GM18868 (cell line): Measurements from ENCODE around the gene GYPB.
"Not testable (repeated sequence)": the region's sequence is repeated elsewhere in the genome, so short reads cannot be mapped to it uniquely, and the experiment has no call there.

Source experiments
- ATAC-seq: cut with Tn5 transposase; IDR thresholded peaks from one replicate; pipeline ENCODE4 v1.9.1; 2021; ENCODE audit warnings: mild to moderate bottlenecking, moderate library complexity; ENCODE audit not compliant: unreplicated experiment

The GYPB gene

DNA sequence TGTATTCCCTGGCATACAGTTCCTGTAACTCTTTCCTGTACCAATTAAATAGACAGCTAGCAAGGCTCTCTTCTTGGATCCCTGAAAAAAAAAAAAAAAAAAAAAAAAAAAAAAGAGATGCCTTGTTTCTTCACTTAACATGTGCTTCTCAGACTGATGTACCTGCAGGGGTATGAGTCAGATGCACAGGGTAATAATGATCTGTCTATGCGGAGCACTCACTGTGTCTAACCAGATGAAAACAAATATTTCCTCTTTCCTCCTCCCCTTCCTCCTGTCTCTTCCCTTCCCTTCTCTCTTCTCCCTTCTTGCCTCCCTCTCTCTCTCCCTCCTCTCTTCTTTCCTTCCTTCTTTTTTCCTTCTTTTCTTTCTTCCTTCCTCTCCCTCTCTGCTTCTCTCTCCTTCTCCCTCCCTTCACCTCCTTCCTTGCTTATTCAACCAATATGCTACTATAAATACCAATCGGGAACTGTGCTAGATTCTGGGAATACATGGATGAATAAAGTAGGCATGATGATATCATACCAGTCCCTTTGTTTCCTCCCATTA, 3.0 kb downstream of the GYPB start:
- not testable (repeated sequence) for ATAC-seq

DNA sequence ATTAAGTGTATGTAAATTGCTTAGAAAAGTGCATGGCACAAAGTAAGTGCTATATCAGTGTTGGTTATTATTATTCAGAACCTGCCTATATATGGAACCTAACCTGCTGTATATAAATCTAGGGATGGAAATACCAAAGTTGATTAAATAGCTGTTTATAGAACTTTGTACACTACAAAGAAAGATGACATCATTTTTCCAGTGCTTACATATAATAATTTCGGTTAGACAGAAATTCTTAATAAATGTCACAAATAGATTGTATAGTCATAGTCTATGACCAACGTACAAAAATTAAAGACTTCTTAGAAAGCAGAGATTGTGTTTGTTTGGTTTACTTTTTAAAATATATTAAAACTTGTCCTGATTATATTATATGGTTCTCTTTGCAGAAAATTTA, 4.4 kb downstream of the GYPB start:
- ATAC-seq, result no peak

DNA sequence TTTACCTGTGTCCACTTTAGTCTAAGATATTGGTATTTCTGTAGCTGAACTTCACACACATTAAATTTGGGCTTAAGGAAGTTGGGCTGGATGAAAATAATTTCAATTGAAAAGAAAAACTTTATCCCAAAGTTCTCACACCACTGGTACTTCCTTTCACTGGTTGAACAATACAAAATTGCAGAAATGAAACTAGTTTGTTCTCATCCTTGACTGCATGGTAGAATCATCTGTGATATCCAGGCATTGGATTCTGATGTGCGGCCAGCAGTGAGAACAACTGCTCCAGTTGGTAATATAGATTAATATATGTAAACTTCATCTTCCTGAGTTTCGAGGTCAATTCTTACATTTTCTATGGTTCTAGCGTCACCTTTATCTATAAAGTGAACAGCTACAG, 10.6 kb downstream of the GYPB start:
- not testable (repeated sequence) for ATAC-seq

DNA sequence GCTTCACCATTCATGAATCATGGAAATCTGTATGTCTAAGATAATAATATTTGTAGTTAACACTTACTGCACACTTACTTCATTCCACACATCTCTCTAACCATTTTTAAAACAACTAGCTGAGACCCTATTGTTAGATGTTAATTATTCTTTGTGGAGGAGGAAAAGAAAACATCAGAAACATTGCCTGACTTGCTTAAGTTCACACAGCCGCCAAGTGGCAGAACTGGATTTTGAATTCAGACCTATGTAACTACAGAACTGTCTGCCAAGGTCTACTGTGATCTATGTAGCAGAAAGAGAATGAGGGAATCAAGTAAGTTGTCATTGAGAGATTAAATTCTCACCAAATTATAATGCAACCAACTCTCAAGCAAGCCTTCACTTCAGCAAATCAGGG, 11.2 kb downstream of the GYPB start:
- ATAC-seq, result not testable (repeated sequence)

DNA sequence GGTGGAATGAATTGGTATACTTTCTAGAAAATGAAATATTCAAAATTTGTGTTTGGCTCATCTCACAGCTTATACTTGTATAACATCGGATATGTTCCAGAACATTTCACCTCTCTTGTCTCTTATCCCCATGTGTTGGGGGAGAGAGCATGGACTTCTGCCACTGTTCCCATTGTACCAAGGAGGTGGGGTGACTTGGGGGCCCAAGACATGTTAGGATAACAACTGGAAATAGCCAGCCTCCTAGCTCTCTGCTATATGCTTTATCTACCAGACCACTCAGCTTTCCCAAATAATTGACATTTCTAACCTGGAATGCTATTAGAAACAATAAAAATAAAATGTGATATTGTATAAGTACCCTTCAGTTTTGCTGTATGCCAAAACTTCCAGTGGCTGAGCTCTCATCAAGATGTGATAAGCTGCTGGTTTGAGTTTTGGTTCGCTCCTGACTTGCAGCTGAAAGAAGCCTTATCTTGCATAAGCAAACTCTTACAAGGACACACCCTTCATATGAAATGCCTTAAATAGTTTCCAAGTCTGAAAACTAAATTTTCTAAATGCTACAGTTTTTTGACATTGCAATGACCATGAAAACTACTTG, 12.9 kb downstream of the GYPB start:
- not testable (repeated sequence) for ATAC-seq

DNA sequence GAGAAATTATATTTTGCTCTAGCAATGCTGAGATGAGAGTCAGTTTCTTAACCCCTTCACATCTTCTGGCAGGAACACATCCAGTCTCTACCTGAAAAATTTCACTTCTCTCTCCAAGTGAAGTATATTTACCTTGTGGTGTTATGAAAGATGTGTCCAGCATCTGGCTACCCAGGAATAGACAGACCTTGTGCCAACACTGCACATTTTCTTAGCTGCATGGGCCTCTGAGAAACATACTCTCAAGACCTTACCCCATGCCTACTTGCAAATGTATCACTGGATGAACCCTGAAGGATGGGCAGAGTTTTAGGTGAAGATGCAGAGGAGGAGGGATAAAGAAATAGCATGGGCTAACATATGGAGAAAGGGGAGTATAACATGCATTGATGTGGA, 13.6 kb downstream of the GYPB start:
- not testable (repeated sequence) for ATAC-seq

DNA sequence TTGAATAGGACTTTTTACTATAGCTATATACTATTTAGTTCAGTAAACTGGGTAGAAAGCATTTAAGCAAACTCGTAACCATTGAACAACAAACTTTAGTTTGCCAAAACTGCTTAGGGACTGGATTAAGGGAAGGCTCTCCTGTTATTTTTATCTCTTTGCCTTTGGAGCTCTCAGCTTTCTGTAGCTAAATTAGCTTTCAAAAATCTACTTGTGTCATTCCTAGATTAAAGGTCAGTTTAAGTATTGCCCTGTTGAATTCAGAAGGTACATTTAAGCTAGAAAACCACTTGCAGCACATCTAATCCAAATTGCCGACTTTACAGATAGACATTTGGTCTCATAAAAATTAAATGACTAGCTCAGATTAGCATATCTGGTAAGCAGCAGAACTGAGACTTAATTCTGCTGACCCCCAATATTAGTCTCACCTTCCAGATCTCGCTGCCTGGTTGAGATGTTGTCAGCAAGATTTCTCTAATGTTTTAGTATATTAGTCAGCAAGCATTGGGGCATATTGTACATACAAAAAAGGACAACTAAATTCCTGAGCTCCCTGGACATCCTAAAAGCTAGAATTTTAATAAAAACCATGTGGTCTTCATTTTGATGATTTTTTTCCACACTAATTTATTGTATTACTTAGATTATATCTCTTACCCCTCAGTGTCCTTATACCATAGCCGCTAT, 14.2 kb downstream of the GYPB start:
- not testable (repeated sequence) for ATAC-seq

DNA sequence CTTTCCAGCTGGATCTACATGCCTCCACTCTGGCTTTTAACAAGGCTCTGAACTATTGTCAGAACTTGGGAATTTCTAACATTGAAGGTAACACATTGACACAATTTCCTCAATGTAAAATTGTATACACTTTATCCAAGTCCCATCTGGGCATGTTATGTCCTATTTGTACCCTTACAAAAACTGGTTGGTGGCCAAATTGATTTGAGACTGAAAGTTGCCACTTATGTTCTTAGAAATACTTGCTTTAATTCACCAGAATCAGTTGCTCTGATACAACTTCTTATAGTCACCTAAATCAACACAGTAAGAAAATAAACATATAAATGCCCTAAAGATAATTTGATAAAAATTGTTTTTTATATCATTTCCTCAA, 15.3 kb downstream of the GYPB start:
- ATAC-seq, result not testable (repeated sequence)

DNA sequence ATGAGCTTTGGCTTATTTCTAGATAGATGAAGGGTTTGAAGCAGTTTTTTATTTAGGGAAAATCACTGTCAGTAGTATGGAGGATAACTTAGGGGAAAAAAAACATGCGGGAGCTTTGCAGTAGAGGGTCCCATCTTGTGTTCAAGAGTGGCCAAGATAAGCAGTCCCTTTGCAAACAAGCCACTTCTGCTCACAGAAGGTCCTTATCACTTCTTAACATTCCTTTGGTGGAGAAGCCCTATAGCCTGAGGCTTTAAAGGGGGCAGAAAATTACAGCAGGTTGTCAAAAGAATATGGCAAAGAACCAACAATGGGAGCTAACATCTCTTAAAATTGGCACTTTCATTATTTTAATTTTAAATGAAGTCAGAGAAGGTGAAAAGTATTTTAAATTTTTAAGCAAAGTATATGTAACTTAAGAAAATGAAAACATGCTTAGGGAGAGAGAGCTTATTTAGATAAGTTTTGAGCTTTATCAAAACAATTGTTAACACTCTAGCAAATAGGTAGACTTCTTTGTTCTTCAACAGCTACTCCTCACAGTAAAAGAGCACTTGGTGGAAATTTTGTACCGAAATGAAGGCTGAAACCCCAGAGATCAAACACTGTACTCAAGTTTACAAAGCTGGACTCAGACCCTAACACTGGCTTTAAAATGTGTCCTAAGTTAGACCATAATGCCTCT, 15.8 kb downstream of the GYPB start:
- ATAC-seq, result not testable (repeated sequence)

DNA sequence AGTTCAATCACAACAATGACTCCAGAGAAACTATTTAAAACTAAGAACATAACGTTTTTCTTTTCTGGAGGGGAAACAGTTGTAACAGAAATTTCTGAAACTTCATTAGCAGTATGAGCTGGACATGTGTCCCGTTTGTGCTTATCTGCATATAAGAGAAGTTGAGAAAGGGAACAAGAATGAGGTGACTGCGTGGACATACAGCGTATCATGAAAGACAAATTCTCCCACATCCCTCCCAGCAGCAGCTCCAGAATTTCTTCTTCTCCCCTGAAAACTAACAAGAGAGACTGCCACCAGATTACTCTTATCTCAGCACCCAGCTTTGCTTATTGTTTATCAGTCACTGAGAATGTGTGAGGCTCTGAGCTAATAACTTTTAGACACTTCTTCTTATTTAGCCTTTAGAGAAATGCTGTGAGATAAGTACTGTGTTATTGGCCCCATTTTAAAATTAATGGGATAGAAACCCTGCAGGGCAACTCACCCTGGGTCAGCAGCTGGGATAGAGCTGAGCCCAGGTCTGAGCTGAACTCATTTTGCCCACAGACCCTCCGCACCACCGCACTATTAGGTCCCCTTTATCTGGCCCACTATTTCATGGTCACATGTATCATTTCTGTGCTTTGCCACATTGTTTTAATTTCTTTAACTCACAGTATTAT, 18.7 kb downstream of the GYPB start:
- not testable (repeated sequence) for ATAC-seq

DNA sequence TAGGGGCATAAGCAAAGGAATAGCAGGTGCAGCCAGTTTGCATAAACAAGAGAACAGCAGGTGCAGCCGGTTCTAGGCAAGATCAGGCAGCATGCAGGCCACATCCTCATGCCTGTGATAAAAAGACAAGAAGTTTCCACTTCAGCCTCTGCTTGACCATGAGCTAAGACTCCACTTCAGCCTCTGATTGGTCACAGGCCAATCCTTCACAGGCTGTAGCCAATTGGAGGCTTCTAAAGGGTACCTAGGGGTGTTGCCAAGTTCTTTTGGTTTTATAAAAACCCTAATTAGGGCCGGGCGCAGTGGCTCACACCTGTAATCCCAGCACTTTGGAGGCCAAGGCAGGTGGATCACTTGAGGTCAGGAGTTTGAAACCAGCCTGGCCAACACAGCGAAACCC, 23.0 kb downstream of the GYPB start:
- ATAC-seq, result not testable (repeated sequence)

DNA sequence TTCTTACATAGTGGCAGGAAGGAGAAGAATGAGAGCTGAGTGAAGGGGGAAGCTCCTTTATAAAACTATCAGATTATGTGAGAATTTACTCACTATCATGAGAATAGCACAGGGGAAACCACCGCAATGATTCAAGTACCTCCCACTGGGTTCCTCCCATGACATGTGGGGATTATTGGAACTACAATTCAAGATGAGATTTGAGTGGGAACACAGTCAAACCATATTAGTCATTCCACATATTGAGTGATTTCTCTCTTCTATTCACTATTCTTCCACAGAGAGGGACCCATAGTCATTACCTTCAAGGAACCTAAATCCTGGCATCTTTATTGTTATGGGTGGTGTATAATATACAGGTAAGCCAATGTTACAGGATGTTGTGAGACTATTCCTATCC, 27.4 kb downstream of the GYPB start:
- not testable (repeated sequence) for ATAC-seq

DNA sequence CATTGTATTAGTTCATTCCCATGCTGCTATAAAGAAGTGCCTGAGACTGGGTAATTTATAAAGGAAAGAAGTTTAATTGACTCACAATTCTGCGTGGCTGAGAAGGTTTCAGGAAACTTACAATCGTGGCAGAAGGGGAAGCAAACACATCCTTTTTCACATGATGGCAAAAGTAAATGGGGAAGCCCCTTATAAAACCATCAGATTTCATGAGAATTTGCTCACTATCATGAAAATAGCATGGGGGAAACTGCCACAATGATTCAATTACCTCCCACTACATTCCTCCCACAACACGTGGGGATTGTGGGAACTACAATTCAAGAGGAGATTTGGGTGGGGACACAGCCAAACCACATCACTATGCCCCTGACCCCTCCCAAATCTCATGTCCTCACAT, 28.5 kb downstream of the GYPB start:
- ATAC-seq, result not testable (repeated sequence)

DNA sequence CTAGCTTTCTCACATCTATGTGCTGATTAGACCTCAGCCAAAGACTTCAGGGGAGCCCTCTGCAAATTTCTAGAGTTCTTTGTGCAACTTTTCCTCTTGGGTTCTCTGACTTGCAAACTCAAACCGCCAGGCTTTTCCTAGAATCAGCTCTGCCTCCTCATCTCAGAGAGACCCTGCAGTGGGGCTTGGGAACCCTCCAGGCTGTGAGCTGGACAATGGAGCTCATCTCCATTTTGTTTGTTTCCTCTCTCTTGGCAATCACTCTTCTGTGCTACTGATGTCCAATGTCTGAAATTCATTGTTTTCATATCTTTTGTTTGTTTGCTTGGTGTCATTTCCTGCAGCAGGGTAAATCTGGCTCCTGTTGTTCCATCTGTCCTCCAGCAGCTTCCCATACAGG, 33.0 kb downstream of the GYPB start:
- no peak for ATAC-seq

DNA sequence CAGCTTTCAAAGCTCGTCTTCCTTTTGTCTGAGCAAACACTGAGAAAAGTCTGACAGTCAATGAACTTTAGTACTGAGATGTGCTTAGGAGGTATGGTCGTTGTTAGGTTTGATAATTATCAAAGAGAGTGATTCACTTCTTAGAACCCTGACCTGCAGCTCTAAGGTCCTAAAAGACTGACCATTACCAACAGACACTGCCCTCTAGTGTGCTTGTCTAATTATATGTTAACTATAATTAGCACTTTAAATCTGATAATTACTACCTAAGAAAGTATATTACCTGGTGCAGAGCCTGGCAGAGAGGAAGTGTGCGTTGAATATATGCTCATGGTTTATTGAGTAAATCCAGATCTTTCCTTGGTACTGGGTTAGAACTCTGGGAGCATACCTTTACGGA, 38.4 kb downstream of the GYPB start:
- not testable (repeated sequence) for ATAC-seq

DNA sequence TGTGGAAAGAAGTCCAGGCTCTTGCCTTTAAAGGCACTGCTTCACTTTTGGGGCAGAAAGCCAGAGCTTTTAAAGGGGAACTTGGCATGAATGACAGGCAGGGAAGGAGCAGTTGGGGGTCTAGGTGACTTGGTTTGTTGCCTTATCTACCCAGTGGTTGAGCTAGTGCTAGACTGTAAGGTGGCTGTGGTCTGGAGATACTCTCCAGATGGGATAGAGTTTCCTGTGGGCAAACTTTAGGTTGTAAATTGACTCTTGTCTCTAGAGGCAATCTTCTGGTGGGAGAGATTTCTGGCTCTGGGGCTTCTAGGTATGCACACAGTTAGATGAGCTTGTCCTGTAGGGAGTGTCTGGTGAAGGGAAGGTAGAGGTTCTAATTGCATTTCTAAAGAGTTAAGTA, 43.7 kb downstream of the GYPB start:
- ATAC-seq, result not testable (repeated sequence)

DNA sequence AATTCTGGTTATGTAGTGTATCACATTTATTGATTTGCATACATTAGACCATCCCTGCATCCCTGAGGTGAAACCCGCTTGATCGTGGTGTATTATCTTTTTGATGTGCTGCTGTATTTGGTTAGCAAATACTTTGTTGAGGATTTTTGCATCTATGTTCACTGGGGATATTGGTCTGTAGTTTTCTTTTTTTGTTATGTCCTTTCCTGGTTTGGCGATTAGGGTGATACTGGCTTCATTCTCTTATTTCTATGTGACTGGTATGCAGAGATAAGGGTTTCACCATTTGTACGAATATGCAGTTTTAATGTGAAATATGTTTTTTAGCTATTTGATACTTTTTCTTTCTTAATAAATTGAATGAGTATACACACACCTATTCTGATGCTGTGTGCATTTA, 45.2 kb downstream of the GYPB start:
- ATAC-seq, result not testable (repeated sequence)

DNA sequence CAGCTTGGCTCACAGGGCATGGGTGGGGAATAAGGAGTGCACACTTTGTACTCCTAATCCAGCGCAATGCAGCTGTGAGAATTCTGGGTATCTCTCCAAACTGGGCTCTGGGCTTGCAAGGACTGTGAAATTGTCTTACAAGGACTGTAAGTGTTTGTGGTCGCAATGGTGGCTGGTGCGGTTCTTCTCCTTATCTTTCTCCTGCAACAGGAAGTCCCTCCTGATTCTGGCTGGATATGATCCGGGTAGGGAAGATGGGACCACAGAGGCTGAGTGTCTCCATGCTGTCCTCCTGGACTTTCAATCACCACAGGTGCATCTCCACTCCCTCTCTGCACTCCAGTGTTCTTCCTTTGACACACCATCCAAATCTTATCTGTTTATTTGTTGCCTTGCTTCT, 58.1 kb downstream of the GYPB start:
- no peak for ATAC-seq

DNA sequence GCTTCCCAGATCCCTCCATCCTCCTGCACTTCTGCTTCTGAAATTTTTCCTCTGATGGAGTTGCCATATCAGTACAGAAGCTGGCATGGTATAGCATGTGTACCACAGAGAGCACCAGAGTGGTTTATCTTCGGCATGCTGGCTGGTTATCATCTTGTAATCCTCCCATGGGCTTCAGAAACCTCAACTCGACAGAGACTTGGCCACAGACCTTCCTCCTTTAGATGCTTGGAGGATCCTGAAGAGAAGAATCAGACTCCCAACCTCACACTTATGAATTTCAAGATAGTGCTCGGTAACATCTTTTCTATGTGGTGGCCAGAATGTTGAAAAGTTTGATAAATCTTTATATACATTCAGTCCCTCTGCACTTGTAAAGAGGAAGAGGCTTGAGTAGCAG, 63.9 kb downstream of the GYPB start:
- ATAC-seq, result not testable (repeated sequence)

DNA sequence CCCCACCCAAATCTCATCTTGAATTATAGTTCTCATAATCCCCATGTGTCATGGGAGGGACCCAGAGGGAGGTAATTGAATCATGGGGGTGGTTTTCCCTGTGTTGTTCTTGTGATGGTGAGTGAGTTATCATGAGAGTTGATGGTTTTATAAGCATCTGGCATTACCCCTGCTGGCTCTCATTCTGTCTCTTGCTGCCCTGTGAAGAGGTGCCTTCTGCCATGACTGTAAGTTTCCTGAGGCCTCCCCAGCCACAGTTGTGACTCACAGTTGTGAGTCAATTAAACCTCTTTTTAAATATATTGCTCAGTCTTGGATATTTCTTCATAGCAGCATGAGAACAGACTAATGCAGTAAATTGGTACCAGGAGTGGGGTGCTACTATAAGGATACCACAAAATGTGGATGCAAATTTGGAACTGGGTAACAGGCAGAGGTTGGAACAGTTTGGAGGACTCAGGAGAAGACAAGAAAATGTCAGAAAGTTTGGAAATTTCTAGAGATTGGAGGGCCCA, 67.7 kb downstream of the GYPB start:
- not testable (repeated sequence) for ATAC-seq

DNA sequence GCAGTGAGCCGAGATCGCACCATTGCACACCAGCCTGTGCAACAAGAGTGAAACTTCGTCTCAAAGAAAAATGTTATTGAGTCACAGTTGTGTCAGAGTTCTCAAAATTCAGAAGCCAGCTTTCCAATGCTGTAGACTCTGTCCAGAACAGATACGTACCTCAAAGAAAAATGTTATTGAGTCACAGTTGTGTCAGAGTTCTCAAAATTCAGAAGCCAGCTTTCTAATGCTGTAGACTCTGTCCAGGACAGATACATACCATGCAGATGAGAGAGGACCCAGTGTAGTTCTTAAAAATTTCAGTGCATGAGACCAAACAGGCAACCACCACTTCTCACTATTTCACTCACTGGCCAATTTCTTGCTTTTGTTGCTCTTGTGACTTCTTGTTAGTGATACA, 68.2 kb downstream of the GYPB start:
- ATAC-seq, result not testable (repeated sequence)
